Esophagus muscularis mucosa (tissue), 3 donors: ENCODE results near the gene DCLRE1B.

Experiments used
- POLR2A ChIP-seq: fragments of 450-650 bp; IDR thresholded peaks from one replicate; pipeline ENCODE4 v1.6.1; 2017; ENCODE audit warnings: antibody characterized with exemption, moderate library complexity, mild to moderate bottlenecking, low read depth
- TF ChIP-seq, protein P1 (sequence below), 3 experiments: fragments of 200-600 bp in 2 of 3; fragments of 450-650 bp in 1 of 3; sonication (generic) in 2 of 3; IDR thresholded peaks; one replicate each; pipeline ENCODE4 v1.5.1; 2017 to 2019; ENCODE audit warnings: antibody characterized with exemption in 3 of 3, mild to moderate bottlenecking in 2 of 3, moderate library complexity in 1 of 3

DNA sequence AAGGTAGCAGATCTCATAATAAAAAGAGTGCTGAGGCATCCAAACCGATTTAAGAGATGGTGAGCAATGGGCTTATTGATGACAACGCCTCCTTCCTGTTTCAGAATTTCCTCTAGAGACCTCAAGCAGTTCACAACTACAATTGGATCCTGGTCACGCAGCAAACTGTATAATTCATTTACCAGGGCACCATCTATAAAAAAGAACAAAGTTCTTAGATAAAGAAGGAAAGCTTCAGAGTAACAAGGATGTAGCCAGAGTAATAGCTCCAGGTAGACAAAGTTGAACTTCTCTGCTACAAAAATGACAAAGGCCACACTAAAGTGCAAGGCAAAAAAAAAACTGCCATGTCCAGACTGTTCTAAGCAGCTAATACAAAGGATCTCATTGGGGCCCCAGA, 3.9 kb upstream of the DCLRE1B start:
- TF ChIP-seq, protein P1, sequence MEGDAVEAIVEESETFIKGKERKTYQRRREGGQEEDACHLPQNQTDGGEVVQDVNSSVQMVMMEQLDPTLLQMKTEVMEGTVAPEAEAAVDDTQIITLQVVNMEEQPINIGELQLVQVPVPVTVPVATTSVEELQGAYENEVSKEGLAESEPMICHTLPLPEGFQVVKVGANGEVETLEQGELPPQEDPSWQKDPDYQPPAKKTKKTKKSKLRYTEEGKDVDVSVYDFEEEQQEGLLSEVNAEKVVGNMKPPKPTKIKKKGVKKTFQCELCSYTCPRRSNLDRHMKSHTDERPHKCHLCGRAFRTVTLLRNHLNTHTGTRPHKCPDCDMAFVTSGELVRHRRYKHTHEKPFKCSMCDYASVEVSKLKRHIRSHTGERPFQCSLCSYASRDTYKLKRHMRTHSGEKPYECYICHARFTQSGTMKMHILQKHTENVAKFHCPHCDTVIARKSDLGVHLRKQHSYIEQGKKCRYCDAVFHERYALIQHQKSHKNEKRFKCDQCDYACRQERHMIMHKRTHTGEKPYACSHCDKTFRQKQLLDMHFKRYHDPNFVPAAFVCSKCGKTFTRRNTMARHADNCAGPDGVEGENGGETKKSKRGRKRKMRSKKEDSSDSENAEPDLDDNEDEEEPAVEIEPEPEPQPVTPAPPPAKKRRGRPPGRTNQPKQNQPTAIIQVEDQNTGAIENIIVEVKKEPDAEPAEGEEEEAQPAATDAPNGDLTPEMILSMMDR (IDR thresholded peaks at IDR 0.05) = no peak
- no peak for TF ChIP-seq POLR2A
